GM18951 (cell line): ENCODE data around the gene NOC4L.
A peak's percentile ranks its signal among the peaks of the same experiment; 100 is the strongest.
"Not testable (repeated sequence)": the region's sequence is repeated elsewhere in the genome, so short reads cannot be mapped to it uniquely, and the experiment has no call there.

Experiments
- POLR2A ChIP-seq: IDR thresholded peaks from 4 replicates; pipeline ENCODE4 v1.6.1; 2011; ENCODE audit warnings: mild to moderate bottlenecking; ENCODE audit not compliant: insufficient read length, insufficient read depth; ENCODE audit errors: extremely low read depth
- in situ Hi-C: fragments of 300-500 bp; cut with MboI; formaldehyde crosslinking; loops from one replicate; pipeline ENCODE4 v1.12.0; 2022; ENCODE audit warnings: low sequenced_read_pairs, mixed read lengths, inconsistent platforms; ENCODE audit not compliant: unreplicated experiment

NOC4L gene

DNA sequence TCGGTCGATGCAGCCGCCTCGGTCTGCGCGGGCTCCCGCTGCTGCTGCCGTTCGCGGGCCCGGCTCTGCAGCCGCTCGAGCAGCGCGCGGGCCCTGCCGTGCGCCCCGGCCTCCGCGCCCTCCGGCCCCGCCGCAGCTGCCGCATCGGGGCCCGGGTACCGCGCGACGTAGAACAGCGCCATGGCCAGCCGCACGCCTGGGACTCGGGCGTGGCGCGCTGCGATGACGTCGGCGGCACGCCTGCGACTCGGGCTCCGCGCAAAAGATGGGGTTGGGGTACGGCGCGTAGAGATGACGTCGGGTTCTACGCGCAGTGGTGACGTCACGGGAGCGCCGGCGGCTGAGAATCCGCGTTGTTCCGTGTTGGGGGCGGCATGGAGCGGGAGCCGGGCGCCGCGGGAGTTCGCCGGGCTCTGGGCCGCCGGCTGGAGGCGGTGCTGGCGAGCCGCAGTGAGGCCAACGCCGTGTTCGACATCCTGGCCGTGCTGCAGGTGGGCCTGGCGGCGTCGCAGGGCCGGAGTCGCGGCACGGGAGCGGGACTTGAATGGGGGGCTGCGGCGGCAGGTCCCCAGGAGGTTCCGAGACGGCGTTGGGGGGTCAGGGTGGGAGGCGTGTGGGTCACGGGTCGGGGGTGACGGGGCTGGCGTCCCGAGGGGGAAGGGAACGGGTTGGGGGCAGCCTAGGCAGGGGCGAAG, at the start of gene NOC4L, which contains the start of gene DDX51:
Gene NOC4L, plus strand, starts transcription at position 343 of the 695 bp plus-strand sequence. Its CDS starts 32 bp downstream, at position 375.
Gene DDX51, minus strand, starts transcription at position 205 of the 695 bp plus-strand sequence. Its CDS starts 23 bp downstream, at position 182.
- TF ChIP-seq POLR2A, result peak; percentile 90
- in situ Hi-C loops, result no loop called here

DNA sequence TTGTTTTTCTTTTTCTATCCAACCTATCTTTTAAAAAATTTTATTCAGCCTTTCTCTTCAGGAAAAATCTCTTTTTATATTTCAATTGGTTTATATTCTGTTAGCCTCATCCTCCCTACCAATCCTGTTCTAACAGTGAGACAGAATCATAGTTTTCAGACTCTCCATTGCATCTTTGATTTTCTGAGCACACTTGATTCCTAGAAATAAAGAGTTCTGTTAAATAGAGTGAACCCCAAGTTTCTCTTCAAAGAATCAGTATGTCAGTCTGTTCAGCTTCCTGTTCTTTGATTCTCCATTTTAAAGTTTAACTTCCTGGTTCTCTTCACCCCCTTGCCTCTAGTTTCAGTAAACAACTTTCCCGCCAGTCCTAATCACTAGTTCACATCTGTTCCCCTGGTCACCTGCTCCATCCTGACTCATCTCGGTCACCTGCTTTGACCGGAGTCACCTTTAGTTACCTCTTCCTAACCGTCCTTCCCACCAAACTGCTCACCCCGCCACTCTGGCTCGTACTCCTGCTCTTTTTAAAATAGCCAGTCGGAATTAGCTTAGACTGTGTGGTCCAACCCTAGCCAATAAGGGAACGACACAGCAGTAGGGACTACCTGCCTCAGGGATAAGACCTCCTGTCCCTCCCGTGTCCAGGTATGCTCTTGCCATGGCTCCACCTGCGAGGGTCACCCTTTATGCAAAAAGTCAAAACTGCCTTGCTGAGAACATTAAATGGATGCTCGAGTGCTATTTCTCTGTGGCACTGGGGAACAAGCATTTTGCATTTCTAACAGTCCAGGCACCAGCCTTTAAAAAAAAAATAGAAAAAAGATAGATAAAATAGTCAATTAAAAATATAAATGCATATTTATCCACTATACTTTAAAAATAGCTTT, 48.5 kb upstream of the NOC4L start:
- in situ Hi-C loops, result no loop called here
- TF ChIP-seq POLR2A, result no peak

DNA sequence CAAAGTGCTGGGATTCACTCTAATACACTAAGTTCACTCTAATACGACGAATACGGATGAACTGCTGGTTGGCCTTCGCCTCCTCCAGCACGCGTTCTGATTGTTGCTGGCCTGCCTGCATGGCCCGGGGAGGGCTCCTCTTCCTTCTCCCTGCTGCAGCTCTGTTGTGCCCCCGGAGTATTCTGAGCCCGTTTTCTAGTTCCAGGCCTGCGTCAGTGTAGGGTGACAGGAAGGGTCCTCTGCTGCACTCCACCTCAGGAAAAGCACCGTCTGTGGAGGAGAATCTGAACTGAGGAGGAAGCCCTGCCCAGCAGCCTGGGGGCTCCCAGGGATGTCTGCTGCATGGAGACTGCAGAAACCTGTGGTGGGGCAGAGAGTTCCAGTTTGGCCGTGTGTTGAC, 44.5 kb upstream of the NOC4L start:
- in situ Hi-C loops, result no loop called here
- no peak for TF ChIP-seq POLR2A

DNA sequence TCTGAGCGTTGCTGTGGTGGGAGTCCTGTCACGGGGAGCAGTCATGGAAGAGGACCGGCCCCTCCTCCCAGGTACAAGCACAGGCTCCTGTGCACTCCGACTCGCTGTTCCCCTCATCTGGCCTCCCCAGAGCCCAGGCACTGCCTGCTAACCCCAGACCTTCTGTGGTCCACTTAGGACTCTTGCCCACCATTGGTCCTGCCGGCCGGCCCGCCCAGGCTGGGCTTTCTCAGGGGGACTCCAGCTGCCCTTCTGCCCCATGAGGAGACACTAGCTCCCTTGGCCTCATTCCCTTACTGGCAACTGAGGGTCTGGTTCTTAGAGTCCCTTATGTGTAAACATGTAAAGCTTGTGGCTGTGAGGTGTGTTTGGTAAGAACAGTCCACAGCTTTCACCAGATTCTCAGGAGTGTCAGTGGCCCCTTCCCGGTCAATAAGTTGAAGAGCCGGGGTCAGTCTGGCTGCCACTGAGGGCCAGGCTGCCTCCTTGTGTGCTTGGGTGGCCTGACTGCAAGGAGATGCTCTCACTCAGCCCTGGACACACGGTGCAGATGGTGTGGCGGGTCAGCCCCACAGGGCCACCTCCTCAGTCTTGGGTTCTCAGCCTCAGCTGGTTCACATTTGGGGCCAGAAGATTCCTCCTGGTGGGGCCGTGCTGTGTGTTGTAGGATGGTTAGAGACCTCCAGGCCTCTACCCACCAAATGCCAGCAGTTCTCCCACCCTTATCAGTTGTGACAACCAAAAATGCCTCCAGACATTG, 43.8 kb upstream of the NOC4L start:
- in situ Hi-C loops, result no loop called here
- TF ChIP-seq POLR2A, result no peak

DNA sequence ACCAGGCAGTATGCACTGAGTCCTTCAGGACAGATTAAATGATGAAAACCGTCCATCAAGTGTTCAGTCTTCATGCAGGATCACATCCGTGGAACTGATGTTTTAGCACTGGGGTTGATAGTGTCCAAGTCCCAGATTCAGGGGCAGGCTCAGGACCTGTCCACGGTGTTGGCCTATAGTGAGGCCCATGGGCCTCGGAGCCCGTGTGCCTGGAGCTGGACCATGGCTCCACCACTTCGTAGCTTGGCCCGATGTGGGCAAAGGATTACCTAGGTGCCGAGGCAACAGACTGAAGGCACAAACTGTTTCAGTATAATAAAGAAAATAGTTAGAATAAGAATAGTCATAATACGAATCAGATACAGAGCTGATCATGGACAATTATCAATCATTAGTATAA, 42.0 kb upstream of the NOC4L start:
- in situ Hi-C loops, result no loop called here
- no peak for TF ChIP-seq POLR2A

DNA sequence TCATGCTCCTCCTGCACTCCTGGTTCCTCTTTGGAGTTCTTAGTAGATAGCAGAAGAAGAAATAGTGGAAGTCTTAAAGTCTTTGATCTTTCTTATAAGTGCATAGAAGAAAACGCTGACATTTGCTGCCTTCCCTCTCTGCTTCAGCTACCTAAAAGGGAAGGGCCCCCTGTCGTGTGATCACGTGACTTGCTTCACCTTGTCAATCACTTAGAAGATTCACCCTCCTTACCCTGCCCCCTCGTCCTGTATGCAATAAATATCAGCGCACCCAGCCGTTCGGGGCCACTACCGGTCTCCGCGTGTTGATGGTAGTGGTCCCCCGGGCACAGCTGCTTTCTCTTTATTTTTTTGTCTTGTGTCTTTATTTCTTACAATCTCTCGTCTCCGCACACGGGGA, 41.2 kb upstream of the NOC4L start:
- in situ Hi-C loops, result not testable (repeated sequence)

DNA sequence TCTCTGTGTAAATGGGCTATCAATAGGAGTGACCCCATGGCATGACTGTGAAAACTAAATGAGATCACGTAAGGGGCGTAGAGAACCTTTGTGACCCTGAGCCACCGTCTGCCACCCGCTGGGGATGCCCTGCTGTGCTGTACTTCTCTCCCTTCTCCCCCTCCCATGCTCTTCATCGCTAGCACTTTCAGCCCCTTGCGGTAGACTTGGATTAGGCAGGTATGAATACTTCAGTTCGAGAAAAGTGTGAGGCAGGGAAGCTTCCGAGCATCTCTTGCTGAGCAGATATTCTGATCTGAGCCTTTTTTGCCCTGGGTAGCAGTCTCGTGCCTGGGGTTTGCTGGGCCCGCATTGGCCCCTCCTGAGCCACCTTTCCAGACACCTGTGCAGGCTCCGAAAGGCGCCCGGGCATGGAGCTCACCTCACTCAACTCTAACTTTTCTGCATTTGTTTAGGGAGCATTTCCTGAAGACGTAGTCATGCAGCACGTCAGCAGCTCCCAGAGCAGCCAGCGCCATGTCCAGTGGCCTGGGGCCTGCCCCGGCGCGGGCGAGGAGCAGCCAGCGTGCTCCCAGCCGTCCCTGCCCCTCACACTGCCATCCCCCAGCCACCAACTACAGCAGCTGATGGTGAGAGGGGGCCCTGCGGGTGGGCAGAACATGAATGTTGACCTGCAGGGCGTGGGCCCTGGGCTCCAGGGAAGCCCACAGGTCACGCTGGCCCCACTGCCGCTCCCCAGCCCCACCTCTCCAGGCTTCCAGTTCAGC, 40.5 kb upstream of the NOC4L start:
- in situ Hi-C loops, result no loop called here
- no peak for TF ChIP-seq POLR2A

DNA sequence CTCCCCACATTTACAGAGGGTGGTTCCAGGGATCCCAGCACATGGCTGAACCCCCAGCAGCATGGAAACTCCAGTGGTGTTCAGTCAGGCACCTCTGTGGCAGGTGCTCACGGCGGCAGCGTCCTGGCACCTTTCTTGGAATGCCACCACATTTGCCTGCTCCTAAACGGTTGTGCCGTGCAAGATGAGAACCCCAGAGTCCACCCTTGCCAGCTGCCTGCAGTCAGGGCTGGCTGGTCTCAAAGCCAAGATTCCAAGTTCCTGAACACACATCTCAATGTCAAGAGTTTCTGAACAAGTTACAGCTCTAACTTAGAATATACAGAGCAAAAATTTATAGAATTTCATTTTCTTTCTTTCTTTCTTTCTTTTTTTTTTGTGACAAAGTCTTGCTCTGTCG, 38.8 kb upstream of the NOC4L start:
- TF ChIP-seq POLR2A, result no peak
- in situ Hi-C loops, result no loop called here

DNA sequence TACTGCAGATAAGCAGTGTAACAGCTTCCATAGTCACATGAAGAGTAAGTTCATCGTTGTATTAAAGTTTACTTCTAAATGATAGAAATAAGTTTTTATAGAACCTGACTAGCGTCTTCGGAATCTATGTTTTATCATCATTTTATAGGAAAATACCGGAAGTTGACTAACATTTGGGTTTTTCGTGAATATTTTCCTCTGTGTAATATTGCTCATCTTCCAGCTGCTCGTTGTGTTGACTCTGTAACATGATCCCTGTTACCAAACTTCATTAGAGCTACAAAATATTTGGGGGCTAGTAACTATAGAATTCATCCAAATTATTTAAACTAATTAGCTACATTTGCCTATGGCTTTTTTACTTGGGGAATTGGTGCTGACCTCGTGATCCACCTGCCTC, 37.3 kb upstream of the NOC4L start:
- in situ Hi-C loops, result no loop called here

DNA sequence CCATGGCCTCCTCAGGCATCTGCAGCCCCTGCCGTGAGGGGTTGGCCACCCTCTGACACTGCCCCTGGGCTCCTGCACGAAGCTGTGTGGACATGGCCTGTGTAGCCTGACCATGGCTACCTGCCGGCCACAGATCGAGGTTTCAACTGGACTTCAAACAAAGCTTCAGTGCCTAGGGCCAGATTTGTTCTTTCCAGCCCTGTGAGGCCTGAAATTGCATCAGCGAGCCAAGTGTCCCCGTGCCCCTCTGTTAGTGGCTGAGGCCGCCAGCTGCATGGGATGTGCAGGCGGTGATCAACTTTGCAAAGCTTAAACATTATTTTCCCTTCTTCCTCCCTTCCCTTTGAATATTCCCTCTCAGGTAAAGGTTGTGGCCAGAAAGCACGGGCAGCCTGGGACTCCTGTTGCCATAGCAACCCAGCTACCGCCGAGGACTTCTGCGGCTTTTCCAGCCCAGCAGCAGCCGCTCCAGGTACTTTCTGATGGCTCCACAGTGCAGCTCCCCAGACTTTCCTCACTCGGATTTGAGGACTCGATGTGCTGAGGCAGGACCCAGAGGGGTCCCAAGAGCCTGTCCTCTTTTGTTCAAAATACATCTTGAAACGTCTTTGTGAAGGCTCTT, 35.9 kb upstream of the NOC4L start:
- in situ Hi-C loops, result no loop called here
- no peak for TF ChIP-seq POLR2A

More for the DNA sequence above, 37.3 kb upstream of the NOC4L start:
- no peak for TF ChIP-seq POLR2A

DNA sequence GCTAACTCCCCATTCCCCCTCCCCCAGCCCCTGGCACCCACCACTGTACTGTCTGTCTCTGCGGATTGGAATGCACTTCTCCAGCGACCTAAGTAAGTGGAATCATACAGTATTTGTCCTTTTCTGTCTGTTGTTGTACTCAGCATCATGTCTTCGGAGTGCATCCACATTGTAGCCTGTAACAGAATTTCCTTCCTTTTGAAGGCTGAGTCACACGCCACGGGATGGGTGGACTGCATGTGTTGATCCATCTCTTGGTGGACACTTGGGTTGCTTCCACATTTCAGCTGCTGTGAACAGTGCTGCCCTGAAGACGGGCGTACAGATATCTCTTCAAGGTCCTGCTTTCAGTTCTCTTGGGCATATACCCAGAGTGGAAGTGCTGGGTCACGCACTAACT, 34.5 kb upstream of the NOC4L start:
- in situ Hi-C loops, result no loop called here
- no peak for TF ChIP-seq POLR2A

DNA sequence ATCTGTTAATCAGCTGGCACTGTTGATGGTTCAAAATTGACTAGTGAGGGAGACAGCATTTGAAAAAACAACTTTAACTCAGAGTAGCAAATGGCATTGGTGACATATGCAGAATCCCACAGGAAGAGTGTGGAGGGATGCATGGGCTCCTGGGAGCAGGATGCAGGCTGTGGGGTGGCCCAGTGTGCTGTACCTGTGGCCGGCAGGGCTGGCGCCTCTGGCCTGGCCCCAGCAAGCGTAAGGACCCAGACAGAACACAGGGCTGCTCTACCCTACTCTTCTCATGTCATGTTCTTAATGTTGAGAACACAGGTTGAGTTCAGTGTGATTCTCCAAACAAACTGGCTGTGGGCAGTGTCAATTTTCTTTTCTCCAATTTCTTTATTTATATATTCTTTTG, 33.6 kb upstream of the NOC4L start:
- no peak for TF ChIP-seq POLR2A
- in situ Hi-C loops, result no loop called here
